Measurements from ENCODE around the gene MAP1A. TPM values are rescaled to one million over a fixed set of nuclear protein-coding genes. Genes with fewer than 3 reads are reported as not detected.

MAP1A gene
- total RNA-seq, 4 donors from 2014 or later, result 5.9 to 27.6 (median 12.8) TPM

GRCh38 chr15:43520138-43520537 lies 2.7 kb downstream of the MAP1A start:
- intact Hi-C loops (cut with DNase I; ENCODE audit: low total_unique reads), result no loop called here
- Histone ChIP-seq H3K4me1 (peaks cover 5 to 6% of the 10 kb centered on the region in 2 donors), H3K4me3 (no peak overlapping the region), H3K27me3 (no peaks in the 10 kb centered on the region), H3K9me3 (peaks cover 0 to 8% of the 10 kb centered on the region in 2 donors), H3K36me3 (no peaks in the 10 kb centered on the region), H3K27ac (no peak overlapping the region)
- TF ChIP-seq CTCF (IDR thresholded peaks at IDR 0.05) (no peak), POLR2A (IDR thresholded peaks at IDR 0.05) (no peak)
- DNase-seq, result no peak

- intact Hi-C loops (cut with DNase I; ENCODE audit: low total_unique reads), result no loop called here
- Histone ChIP-seq H3K27ac (no peak overlapping the region), H3K4me1 (peaks cover 0 to 6% of the 10 kb centered on the region in 2 donors), H3K4me3 (no peak overlapping the region), H3K27me3 (no peaks in the 10 kb centered on the region), H3K36me3 (no peaks in the 10 kb centered on the region), H3K9me3 (peaks cover 0 to 10% of the 10 kb centered on the region in 2 donors)
- no peak for DNase-seq
- TF ChIP-seq POLR2A (IDR thresholded peaks at IDR 0.05) (no peak), CTCF (IDR thresholded peaks at IDR 0.05) (no peak)
Measured at GRCh38 chr15:43521419-43521818, 4.0 kb downstream of the MAP1A start.

GRCh38 chr15:43522247-43522646 lies 4.8 kb downstream of the MAP1A start:
- no peaks in the 10 kb centered on the region for H3K27me3 ChIP-seq
- no peak for DNase-seq
- H3K9me3 ChIP-seq, result peaks cover 0 to 10% of the 10 kb centered on the region in 2 donors
- H3K36me3 ChIP-seq, result no peaks in the 10 kb centered on the region
- no peaks in the 10 kb centered on the region for H3K4me1 ChIP-seq
- no peak overlapping the region for H3K4me3 ChIP-seq
- no peak overlapping the region for H3K27ac ChIP-seq
- TF ChIP-seq POLR2A (IDR thresholded peaks at IDR 0.05), result no peak
- TF ChIP-seq CTCF (IDR thresholded peaks at IDR 0.05), result no peak
- intact Hi-C loops (cut with DNase I; ENCODE audit: low total_unique reads), result no loop called here

- Histone ChIP-seq H3K27me3 (no peaks in the 10 kb centered on the region), H3K36me3 (no peaks in the 10 kb centered on the region), H3K9me3 (peaks cover 0 to 10% of the 10 kb centered on the region in 2 donors), H3K27ac (no peak overlapping the region), H3K4me1 (no peaks in the 10 kb centered on the region), H3K4me3 (no peak overlapping the region)
- no peak for TF ChIP-seq POLR2A (IDR thresholded peaks at IDR 0.05)
- no peak for TF ChIP-seq CTCF (IDR thresholded peaks at IDR 0.05)
- no peak for DNase-seq
- intact Hi-C loops (cut with DNase I; ENCODE audit: low total_unique reads), result no loop called here
Measured at GRCh38 chr15:43523646-43524045, 6.2 kb downstream of the MAP1A start.

- no peaks in the 10 kb centered on the region for H3K27me3 ChIP-seq
- no peak for TF ChIP-seq CTCF (IDR thresholded peaks at IDR 0.05)
- no peak for TF ChIP-seq POLR2A (IDR thresholded peaks at IDR 0.05)
- no peaks in the 10 kb centered on the region for H3K4me1 ChIP-seq
- H3K4me3 ChIP-seq, result no peak overlapping the region
- intact Hi-C loops (cut with DNase I; ENCODE audit: low total_unique reads), result no loop called here
- H3K27ac ChIP-seq, result no peak overlapping the region
- DNase-seq, result no peak
- H3K36me3 ChIP-seq, result no peaks in the 10 kb centered on the region
- peaks cover 0 to 10% of the 10 kb centered on the region in 2 donors for H3K9me3 ChIP-seq
Measured at GRCh38 chr15:43524254-43524845, 6.9 kb downstream of the MAP1A start.
